Brain microvascular endothelial cell (primary cell): ENCODE data around the gene PIAS3.

ENCODE experiments used
- DNase-seq: peaks from one replicate; pipeline ENCODE4 v3.0.0-alpha.2; 2020
- H3K27ac ChIP-seq: fragments of 250-450 bp; sonication (Bioruptor Pico); 2 replicates; pipeline ENCODE4 v1.5.1; 2020; ENCODE audit warnings: mild to moderate bottlenecking, moderate library complexity
- H3K27me3 ChIP-seq: fragments of 250-450 bp; sonication (Bioruptor Pico); replicated peaks from 2 replicates; pipeline ENCODE4 v1.5.1; 2020; ENCODE audit warnings: mild to moderate bottlenecking
- H3K36me3 ChIP-seq: fragments of 250-450 bp; sonication (Bioruptor Pico); replicated peaks from 2 replicates; pipeline ENCODE4 v1.5.1; 2020; ENCODE audit warnings: mild to moderate bottlenecking
- H3K4me3 ChIP-seq: 2 replicates; pipeline ENCODE4 v1.5.1; 2011; ENCODE audit warnings: low read depth, mild to moderate bottlenecking, control low read depth, low read length, moderate library complexity
- CTCF ChIP-seq: IDR thresholded peaks from 2 replicates; pipeline ENCODE4 v1.5.1; 2011; ENCODE audit warnings: low read depth, mild to moderate bottlenecking, moderate library complexity, low read length, control low read depth, inconsistent platforms; ENCODE audit errors: missing control alignments
- in situ Hi-C: cut with HindIII; loops from 2 replicates; pipeline ENCODE4 v1.10.0; 2017; ENCODE audit warnings: low sequenced_read_pairs, low pct_ligation_motif_present

PIAS3 gene

GRCh38 chr1:145806844-145807243, 52.0 kb downstream of the PIAS3 start:
- no peak overlapping the region for H3K4me3 ChIP-seq
- H3K36me3 ChIP-seq: no peaks in the 10 kb centered on the region
- no peak overlapping the region for H3K27ac ChIP-seq
- in situ Hi-C loops: no loop called here
- no peaks in the 10 kb centered on the region for H3K27me3 ChIP-seq
- no peak for TF ChIP-seq CTCF
- no peak for DNase-seq

- in situ Hi-C loops: no loop called here
- no peak for TF ChIP-seq CTCF
- no peaks in the 10 kb centered on the region for H3K27me3 ChIP-seq
- no peak overlapping the region for H3K27ac ChIP-seq
- no peaks in the 10 kb centered on the region for H3K36me3 ChIP-seq
- DNase-seq: no peak
- no peak overlapping the region for H3K4me3 ChIP-seq
Observed at GRCh38 chr1:145806408-145806807, 52.5 kb downstream of the PIAS3 start.

GRCh38 chr1:145805057-145805456, 53.8 kb downstream of the PIAS3 start:
- Histone ChIP-seq H3K27me3 (no peaks in the 10 kb centered on the region), H3K4me3 (no peak overlapping the region), H3K36me3 (no peaks in the 10 kb centered on the region), H3K27ac (no peak overlapping the region)
- DNase-seq: no peak
- in situ Hi-C loops: no loop called here
- TF ChIP-seq CTCF: no peak

DNA sequence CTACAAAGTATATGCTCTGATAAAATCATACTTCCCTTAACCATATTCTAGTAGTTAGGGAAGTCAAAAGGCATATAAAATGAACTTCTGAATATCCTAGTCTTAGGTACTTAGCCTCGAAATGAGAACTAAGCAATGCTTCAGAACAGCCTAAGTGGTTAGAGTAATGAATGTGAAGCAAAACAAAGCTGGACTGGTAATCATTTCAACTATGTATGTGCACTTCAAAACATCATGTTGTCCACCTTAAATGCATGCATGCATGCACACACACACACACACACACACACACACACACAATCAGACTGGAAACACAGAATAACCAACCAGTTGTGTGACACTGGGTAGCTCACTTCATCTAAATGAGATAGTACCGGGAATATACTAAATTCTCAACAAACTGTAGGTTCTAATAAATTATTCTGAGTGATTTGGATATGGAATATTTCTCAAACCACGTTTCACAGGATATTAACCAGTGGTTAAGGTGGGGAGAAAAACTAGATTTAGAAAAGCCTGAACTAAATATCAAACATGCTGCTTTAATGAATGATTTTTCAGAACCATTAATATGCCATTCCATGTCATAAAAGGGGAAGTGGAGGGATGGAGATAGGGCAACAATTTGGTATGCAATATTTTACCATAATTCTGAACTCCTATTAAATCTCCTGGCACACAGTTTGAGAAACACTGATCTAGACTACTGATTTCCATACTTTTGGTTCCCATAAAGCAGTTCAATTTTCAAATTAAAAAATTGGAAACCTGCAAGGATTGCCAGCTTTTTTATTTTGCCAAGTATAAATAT, 54.4 kb downstream of the PIAS3 start:
- TF ChIP-seq CTCF: no peak
- in situ Hi-C loops: no loop called here
- no peak overlapping the region for H3K27ac ChIP-seq

GRCh38 chr1:145799806-145800205, 59.1 kb downstream of the PIAS3 start:
- TF ChIP-seq CTCF: no peak
- DNase-seq: no peak
- Histone ChIP-seq H3K27me3 (no peaks in the 10 kb centered on the region), H3K36me3 (no peaks in the 10 kb centered on the region), H3K4me3 (no peak overlapping the region), H3K27ac (no peak overlapping the region)
- in situ Hi-C loops: no loop called here

More for the DNA sequence above, 54.4 kb downstream of the PIAS3 start:
- no peak overlapping the region for H3K4me3 ChIP-seq
- H3K27me3 ChIP-seq: no peaks in the 10 kb centered on the region
- H3K36me3 ChIP-seq: no peaks in the 10 kb centered on the region
- no peak for DNase-seq
